ENCODE measurements around the gene FRAT1. TPM values are rescaled to one million over a fixed set of nuclear protein-coding genes. Genes with fewer than 3 reads are reported as not detected.

FRAT1 gene
- total RNA-seq, 1 donor from 2014 or later = 4.1 TPM

DNA sequence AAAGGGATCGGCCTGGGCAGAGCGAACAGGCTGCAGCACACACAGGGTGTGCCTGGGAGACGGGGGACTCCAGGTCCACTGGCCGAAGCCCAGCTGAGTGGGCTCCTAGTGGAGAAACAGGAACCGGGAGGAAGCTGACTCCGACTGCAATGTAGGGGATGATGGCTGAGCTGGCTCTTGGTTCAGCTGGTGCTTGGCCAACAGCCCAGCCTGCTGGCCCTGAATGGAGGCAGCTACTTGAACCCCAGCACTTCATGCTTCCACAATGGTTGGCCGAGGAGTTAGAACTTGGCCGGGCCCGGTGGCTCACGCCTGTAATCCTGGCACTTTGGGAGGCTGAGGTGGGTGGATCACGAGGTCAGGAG, 42.4 kb downstream of the FRAT1 start:
- intact Hi-C loops (cut with micrococcal nuclease) = loop anchor here (5.0 kb wide), 1 partner anchor 84 kb away; no protein-coding TSS in a partner anchor

DNA sequence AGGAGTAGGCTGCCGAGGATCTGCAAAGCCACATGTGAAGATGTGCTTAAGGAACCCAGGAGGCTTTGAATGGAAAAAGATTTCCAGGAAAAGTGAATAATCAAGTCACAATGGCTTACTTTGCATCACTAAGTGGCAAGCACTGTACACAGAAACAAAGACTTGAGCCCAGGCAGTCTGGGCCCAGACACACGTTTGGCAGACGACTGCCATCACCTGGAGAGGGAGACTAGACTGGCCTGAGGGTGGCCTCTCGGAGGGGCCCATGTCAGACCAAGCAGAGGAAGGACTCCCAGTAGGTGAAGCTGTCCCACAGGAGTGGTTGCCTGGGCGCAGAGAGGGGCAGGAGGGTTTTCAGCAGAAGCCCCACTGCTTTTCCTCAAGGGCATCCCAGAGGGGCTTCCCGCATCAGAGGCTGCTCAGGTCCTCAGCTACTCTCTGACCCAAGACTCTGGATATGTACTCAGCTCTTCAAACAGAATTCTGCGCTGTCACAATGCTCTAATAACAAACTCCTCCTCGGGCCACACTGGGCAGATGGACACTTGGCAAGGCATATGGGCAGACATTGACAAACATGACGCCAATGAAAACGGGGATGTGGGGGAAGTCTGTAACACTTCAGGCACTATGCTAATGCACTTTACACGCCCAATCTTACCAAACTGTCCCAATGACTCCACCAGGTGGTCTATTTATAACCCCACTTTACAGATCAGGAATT, 43.4 kb downstream of the FRAT1 start:
- intact Hi-C loops (cut with micrococcal nuclease) = loop anchor here (5.0 kb wide), 1 partner anchor 85 kb away; no protein-coding TSS in a partner anchor

DNA sequence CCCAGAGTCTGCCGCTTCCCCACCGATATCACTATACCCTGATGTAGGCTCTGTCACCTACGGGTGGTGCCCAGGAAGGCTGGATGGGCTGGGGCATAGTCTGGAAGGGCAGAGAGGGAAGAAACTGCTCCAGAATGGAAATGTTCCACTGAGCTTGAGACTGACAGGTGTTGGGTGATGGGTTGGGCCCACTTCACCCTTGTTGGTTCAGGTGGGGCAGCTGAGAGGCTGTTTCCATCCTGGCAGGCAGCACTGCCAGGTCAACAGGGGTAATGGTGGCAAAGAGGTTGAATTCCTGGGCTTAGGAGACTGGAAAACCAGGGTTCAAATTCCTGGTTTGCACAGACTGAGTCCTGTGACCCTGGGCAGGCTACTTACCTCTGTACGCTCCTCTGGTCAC, 44.0 kb downstream of the FRAT1 start:
- intact Hi-C loops (cut with micrococcal nuclease) = loop anchor here (5.0 kb wide), 1 partner anchor 86 kb away; no protein-coding TSS in a partner anchor

DNA sequence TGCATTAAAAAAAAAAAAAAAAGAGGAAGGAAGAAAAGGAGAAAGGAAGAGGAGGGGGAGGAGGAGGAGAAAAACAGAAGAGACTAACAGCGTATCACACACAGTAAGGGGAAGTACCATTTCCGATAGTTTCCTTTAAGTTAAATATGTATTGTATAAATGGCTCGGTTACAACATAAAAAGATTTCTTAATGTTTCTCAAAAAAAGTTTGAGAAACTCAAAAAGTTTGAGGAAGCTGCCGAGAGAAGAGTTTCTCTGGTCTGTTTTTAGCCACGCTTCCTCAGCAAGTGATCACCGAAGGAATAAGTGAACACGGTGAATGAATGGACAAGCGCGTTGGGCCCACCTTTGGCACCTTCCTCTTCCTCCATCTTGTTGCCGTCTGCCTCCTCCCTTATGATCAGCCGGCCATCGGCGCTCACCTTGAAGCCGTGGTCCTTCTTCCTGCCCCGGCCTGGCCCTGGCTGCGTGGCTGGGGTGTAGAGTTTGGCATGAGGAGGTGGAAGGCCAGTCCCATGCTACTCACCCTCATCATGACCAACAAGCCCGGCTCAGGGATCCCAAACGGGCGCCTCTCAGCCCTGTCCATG, 46.8 kb downstream of the FRAT1 start:
- intact Hi-C loops (cut with micrococcal nuclease) = no loop called here

DNA sequence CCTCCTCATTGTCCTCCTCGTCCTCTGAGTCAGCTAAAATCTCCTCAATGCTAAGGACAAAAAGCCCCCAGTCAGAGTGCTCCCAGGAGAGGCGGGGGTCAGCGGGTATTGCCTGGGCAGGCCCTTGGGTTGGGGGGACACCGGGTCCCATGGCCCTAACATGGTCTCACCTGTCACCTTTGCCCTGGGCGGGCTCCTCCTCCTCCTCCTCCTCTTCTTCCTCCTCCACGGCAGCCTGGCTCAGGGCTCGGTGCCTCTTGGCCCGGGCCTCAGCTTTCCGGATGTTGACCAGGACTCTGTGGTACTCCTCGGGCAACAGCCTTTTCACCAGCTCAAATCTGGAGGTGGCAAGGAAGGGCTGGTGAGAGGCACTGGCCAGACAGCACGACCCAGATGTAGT, 47.5 kb downstream of the FRAT1 start:
- intact Hi-C loops (cut with micrococcal nuclease) = no loop called here

DNA sequence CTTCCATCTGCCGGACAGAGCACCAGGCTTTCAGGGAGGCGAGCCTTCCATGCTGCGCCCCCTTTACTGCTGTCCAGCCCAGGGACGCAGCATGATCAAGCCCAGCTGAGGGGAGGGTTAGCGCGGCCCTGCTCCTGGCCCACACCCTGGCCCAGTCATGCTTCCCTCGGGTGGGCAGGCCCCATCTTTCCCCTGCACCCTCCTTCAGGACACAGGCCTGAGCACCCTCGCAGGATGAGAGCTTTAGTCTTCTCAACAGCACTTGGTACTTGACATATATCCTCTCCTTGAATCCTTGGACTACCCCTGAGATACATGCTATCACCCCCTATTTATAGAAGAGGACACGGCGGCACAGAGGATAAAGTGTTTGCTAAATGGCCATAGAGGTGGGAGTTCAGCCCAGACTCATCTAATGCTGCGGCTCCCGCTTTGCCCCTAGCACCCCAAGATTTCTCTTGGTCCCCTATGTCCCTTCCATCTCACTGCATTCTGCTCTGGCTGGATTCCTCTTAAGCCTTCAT, 48.1 kb downstream of the FRAT1 start:
- intact Hi-C loops (cut with micrococcal nuclease) = no loop called here

Other genes starting within 250 kb of the FRAT1 start
- gene SLIT1, start 133.3 kb upstream of the FRAT1 start, total RNA-seq = 0.59 and 0.77 TPM in 2 replicates
- 38.0 and 41.3 TPM in 2 replicates for gene ARHGAP19, start 26.6 kb upstream of the FRAT1 start, total RNA-seq
- 9.0 and 10.4 TPM in 2 replicates for gene FRAT2, start 15.5 kb downstream of the FRAT1 start, total RNA-seq
- 33.5 and 40.1 TPM in 2 replicates for gene RRP12, start 82.1 kb downstream of the FRAT1 start, total RNA-seq
- 485 and 486 TPM in 2 replicates for gene PGAM1, start 106.9 kb downstream of the FRAT1 start, total RNA-seq
- 53.9 and 55.1 TPM in 2 replicates for gene EXOSC1, start 126.7 kb downstream of the FRAT1 start, total RNA-seq
- 42.3 and 42.4 TPM in 2 replicates for gene ZDHHC16, start 126.9 kb downstream of the FRAT1 start, total RNA-seq
- 70.2 and 73.2 TPM in 2 replicates for gene MMS19, start 179.2 kb downstream of the FRAT1 start, total RNA-seq
- gene UBTD1, start 179.7 kb downstream of the FRAT1 start, total RNA-seq = 0.61 and 0.77 TPM in 2 replicates